Measurements from ENCODE around the gene KDF1.

Gene KDF1

GRCh38 chr1:26959722-26960624 is at the start of gene KDF1:
Gene KDF1, minus strand, starts transcription at chr1:26960468. Its CDS starts 8,088 bp downstream, at chr1:26952380.
- peak; percentile 73 for DNase-seq (ENCODE audit: low read depth, low spot score)

- DNase-seq (ENCODE audit: low read depth, low spot score): no peak
Measured at GRCh38 chr1:27009601-27010197, 49.4 kb upstream of the KDF1 start.

GRCh38 chr1:27007909-27008582 is 47.8 kb upstream of the KDF1 start:
- DNase-seq (ENCODE audit: low read depth, low spot score): no peak

- no peak for DNase-seq (ENCODE audit: low read depth, low spot score)
Measured at GRCh38 chr1:27006683-27007082, 46.4 kb upstream of the KDF1 start.

GRCh38 chr1:27005648-27006496 is 45.6 kb upstream of the KDF1 start:
- no peak for DNase-seq (ENCODE audit: low read depth, low spot score)

GRCh38 chr1:27005166-27005530 is 44.9 kb upstream of the KDF1 start:
- DNase-seq (ENCODE audit: low read depth, low spot score): no peak

GRCh38 chr1:27004471-27005165 is 44.4 kb upstream of the KDF1 start:
- no peak for DNase-seq (ENCODE audit: low read depth, low spot score)

GRCh38 chr1:27003745-27004470 is 43.6 kb upstream of the KDF1 start:
- DNase-seq (ENCODE audit: low read depth, low spot score): no peak

GRCh38 chr1:27001570-27002360 is 41.5 kb upstream of the KDF1 start:
- no peak for DNase-seq (ENCODE audit: low read depth, low spot score)

GRCh38 chr1:27000817-27001460 is 40.7 kb upstream of the KDF1 start:
- DNase-seq (ENCODE audit: low read depth, low spot score): no peak

GRCh38 chr1:27000090-27000816 is 40.0 kb upstream of the KDF1 start:
- no peak for DNase-seq (ENCODE audit: low read depth, low spot score)

- DNase-seq (ENCODE audit: low read depth, low spot score): peak; percentile 98
Measured at GRCh38 chr1:26999440-26999987, 39.2 kb upstream of the KDF1 start.

- DNase-seq (ENCODE audit: low read depth, low spot score): no peak
Measured at GRCh38 chr1:26998429-26999300, 38.4 kb upstream of the KDF1 start.

- DNase-seq (ENCODE audit: low read depth, low spot score): no peak
Measured at GRCh38 chr1:26996665-26997064, 36.4 kb upstream of the KDF1 start.

- DNase-seq (ENCODE audit: low read depth, low spot score): no peak
Measured at GRCh38 chr1:26996024-26996423, 35.8 kb upstream of the KDF1 start.

- no peak for DNase-seq (ENCODE audit: low read depth, low spot score)
Measured at GRCh38 chr1:26994787-26995517, 34.7 kb upstream of the KDF1 start.
